Measurements from ENCODE around the gene KLHL22.
"Not testable (repeated sequence)": the region's sequence is repeated elsewhere in the genome, so short reads cannot be mapped to it uniquely, and the experiment has no call there.

KLHL22 gene

DNA sequence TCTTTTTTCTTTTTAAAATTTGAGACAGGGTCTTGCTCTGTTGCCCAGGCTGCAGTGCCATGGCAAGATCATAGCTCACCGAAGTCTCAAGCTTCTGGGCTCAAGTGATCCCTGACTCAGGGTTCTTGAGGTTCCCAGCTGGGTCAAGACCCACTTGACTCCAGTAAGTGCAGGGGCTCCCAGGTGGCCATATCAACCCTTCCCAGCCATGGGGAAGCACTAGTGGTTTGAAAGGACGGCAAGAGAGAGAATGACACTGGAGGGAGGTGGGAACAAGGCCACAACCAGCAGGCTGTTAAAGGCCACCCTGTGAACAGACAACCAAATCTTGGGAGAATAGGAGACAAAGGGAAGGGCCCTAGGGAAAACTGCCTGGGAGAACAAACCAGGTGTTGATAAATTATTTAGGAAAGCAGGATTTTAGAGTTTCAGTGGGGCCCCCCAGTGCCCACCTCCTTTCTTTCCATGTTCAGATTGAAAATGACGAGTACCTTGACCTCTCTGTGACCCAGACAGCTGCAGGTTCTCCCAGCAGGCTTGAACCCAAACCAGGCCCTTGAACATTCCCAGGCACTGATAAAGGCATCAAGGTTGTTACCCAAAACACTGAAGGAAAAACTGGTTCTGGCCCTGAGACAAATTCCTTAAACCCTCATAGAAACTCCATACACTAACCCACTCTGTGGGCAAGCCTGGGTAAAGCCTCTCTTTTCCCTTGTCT is 28.8 kb downstream of the KLHL22 start:
- no peak for ATAC-seq

DNA sequence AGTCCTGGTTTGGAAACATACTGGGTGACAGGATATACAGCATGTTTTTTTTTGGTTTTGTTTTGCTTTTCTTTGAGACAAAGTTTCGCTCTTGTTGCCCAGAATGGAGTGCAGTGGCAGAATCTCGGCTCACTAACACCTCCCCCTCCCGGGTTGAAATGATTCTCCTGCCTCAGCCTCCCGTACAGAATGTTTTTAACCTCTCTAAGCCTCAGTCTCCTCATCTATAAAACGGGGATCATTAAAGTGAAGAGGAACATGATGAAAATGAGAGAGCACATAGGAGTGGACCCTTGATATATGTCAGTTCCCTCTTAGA is 29.9 kb downstream of the KLHL22 start:
- no peak for ATAC-seq

DNA sequence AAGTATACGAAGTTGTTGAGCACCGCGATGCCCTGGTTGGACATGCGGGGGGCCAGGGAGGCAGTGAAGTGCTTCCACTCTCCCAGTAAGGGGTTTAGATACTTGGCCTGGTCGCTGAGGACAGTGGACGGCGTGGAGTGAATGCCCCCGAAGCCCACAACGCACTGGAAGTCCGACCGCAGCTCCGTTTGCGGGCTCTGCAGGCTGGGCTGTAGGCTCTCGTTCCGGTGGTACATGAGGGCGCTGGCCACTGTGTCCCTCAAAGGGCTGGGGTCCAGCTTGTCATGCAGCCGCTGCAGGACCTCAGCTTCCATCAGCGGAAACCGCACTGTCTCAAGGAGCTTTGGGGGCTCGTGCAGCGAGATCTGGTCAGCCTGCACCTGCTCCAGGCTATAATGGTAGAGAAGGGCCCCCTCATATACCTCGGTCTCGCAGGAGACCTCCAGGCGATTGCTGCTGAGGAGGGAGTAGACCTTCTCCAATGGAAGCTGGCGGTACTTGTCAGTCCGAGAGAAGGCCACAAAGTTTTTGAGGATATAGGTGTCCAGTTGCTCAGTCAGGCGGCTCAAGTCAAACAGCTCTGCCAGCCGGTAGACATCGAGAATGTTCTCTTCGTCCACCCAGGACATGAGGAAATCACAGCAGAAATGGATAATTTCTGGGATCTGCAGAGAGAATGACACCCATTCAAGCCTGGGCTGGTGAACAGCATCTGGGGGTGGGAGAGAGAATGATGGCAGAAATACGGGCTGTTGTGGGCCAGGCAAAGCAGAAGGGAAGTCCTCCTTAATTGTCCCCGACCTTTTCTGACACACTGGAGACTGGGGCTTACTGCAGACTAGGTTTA is 30.5 kb downstream of the KLHL22 start:
- no peak for ATAC-seq

- ATAC-seq = peak; percentile 90 to 92
Measured at GRCh38 chr22:20464096-20464614, 31.4 kb downstream of the KLHL22 start.

DNA sequence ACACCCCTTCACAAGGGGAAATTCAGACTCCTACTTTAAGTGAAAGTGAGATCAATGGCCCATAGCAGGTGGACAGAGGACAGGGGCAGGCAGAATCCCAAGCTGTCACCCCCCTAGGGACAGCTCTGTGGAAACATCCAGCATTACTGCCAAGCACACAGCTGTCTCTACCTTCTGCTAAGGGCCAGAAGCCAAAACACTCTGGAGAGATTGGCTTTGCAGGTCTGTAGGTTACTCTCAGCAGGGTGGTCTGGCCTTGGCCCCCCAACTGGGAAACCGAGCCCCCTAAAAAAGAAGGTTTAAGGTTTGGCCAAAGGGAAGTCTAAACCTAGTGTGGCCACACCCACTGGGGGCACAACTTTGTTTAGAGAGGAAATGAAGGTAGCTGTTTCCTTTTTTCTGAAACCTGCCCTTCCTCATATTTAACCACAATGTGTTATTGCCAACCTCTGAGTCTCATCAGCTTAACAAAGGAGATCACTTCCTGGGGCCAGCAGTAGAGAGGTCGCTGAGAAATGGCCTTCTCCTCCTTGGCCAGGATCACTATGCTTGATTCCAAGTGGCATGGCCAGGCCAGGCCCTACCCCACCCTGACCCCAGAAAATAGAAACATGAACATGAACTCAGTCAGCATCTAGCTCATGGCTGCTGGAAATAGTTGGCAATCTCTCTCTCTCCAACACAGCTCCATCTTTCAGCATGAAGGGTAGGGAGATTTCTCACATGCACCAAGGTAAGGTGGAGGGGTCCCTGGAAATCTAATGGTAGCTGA is 32.1 kb downstream of the KLHL22 start:
- peak; percentile 36 to 44 for ATAC-seq

DNA sequence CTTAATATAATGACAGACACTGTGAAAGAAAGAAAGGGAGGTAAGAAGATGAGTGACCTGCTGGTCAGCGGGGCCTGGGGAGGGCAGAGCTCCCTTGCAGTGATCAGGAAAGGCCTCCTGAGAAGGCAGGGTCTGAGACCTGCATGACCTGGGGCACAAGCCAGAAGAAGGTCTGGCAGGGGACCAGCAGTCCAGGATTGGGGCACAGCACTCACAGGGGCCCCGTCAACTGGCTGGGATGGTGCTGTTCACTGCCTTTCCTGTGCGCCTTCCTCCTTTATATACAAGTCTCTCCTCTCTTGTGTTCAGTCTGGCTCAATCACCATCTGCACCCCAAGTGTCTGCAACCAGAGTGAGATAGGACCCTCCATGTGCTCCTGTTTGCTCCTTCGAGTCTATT is 35.7 kb downstream of the KLHL22 start:
- ATAC-seq = no peak

- no peak for ATAC-seq
Measured at GRCh38 chr22:20459152-20459542, 36.4 kb downstream of the KLHL22 start.

- ATAC-seq = no peak
Measured at GRCh38 chr22:20458530-20459151, 37.0 kb downstream of the KLHL22 start.

DNA sequence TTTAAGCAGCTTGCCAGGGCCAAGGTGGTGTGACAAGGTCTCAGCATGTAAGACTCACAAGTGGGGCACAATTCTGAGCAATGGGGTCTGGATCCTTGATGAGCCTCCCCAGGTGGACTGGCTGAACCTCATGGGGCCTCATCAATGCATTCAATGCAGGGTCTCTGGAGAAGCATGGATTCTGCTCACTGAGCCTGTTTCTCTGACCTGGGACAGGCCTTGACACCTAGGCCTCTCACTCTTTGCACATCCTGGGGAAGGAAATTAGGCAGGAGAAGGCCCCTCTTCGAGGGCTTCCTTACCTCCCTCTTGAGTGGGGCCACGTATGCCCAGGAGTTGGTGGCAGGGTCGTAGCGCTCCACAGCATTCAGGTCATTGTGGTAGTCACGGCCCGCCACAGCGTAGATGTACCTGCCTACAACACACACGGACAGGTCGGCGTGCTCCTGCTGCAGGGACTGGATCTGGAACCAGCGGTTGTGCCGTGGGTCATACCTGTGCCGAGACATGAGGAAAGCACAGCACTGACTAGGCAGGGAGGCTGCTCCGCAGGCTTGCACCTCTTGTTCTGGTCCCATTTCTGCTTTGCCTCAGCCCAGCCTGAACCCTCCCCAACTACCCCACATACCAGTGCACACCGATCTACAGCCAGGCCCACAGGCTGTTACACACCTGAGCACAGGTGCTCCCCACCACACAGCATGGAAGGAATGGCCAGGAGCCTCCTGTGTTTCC is 37.9 kb downstream of the KLHL22 start:
- ATAC-seq = no peak

DNA sequence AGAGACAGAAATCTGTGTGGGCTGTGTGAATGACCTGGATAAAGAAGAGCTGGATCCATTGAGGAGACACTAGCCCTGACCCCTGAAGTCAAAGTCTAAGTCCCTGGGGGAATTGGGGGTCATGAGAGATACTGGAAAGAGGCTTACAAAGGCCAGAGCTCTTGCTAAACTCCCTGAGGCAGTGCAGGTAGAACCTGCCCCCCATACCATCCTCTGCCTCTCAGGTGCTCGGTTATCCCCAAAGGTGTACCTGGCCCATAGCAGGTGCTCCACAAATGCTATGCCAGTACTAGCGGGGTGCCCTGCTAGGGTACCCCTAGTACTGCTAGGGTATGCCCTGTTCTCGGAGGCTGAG is 38.9 kb downstream of the KLHL22 start:
- no peak for ATAC-seq

DNA sequence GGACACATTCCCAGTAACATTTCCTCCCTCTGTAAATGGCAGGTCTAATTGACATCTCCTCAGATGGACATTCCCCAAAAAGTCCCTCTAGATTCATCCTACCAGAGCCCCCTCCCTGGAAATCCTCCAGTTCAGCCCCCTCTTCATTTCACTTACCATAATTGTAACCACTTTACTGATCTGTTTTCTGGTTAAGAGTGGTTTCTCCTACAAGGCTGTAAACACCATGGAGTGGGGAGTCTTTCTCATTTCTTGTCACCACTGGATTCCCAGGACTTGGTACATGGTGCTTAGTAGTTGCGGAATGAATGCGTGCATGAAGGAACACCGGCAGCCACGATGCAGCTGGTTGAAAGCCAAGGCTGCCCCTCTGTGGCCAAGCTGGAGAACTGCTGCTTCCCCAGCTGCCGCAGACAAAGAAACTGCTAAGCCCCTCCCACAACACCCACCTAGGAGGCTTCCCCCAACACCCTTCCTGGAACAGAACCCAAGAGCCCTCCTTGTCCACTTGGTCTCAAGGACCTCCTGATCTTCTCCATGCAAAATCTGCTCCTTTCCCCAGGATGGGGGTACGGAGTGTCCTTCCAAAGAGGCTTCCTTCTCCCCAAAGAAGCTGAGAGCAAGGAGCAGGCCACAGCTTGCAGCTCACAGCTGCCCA is 39.4 kb downstream of the KLHL22 start:
- ATAC-seq = peak; percentile 90 to 91

DNA sequence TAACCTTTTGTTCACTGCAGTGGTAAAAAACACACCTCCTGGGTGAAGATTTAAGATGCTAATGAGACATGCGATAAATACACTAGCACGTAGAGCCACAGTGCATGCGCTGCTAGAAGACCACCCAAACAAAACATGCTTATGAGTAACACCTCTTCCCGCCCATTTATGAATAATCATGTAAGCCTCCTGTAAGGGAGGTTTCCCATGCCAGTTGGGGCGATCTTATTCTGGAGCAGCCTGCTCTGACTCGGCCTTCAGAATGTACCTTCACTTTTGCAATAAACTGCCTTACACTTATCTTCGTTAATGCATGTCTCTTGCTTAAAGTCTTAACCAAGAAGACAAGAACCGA is 39.9 kb downstream of the KLHL22 start:
- ATAC-seq = no peak

DNA sequence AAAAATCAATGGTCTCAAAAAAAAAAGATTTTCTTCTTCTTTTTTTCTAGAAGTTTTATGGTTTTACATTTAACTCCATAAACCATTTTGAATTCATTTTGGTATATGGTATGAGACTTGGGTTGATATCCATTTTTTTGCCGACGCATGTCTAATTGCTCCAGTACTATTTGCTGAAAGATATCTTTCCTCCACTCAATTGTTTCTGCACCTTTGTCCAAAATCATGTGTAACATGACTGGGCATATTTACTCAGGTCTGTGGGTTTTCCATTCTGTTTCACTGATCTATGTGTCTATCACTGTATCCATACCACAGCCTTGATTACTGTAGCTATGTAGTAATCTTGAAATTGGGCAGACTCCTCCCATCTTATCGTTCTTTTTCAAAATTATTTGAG is 42.4 kb downstream of the KLHL22 start:
- ATAC-seq = no peak

- no peak for ATAC-seq
Measured at GRCh38 chr22:20451920-20452319, 43.7 kb downstream of the KLHL22 start.

- ATAC-seq = not testable (repeated sequence)
Measured at GRCh38 chr22:20451129-20451778, 44.3 kb downstream of the KLHL22 start.

- no peak for ATAC-seq
Measured at GRCh38 chr22:20450551-20450906, 45.1 kb downstream of the KLHL22 start.

- ATAC-seq = no peak
Measured at GRCh38 chr22:20449819-20450550, 45.6 kb downstream of the KLHL22 start.

- no peak for ATAC-seq
Measured at GRCh38 chr22:20448630-20449029, 47.0 kb downstream of the KLHL22 start.

GRCh38 chr22:20446383-20446970 is 49.1 kb downstream of the KLHL22 start:
- ATAC-seq = no peak

GRCh38 chr22:20444325-20444724 is 51.3 kb downstream of the KLHL22 start:
- ATAC-seq = no peak

Measured in activated CD4-positive, CD25-positive, alpha-beta regulatory T cell treated with anti-CD3 and anti-CD28 coated beads, Interleukin-2, amount 50 U/mL, for 24 hours (primary cell).